HEK293 (cell line): ENCODE measurements around the gene VKORC1.

Experiments
- CTCF ChIA-PET: fragments of 350-600 bp; formaldehyde crosslinking; extraction: SDS; loops from one replicate; lab custom pipeline; 2021; ENCODE audit warnings: antibody characterized with exemption; lab: Yijun Ruan, JAX
- POLR2A ChIA-PET: fragments of 300-600 bp; formaldehyde crosslinking; extraction: SDS; loops from one replicate; lab custom pipeline; 2020; ENCODE audit warnings: antibody characterized with exemption, inconsistent platforms; lab: Yijun Ruan, JAX
- H3K27ac ChIP-seq: fragments of 200-500 bp; sonication (Bioruptor generic); 2 replicates; pipeline ENCODE4 v1.5.1; 2014; ENCODE audit warnings: low read depth, low read length, control low read depth, inconsistent platforms; ENCODE audit errors: extremely low read depth
- H3K36me3 ChIP-seq, 2 experiments: fragments of 200-500 bp in 1 of 2; sonication (Bioruptor generic) in 1 of 2; 1 replicate in 1 of 2; 2 replicates in 1 of 2; pipeline ENCODE4 v1.5.1; 2014 to 2017; ENCODE audit warnings: inconsistent platforms in 2 of 2, low read length in 2 of 2; ENCODE audit not compliant: control insufficient read depth in 2 of 2, insufficient read depth in 1 of 2
- H3K4me1 ChIP-seq: fragments of 200-500 bp; sonication (Bioruptor generic); 2 replicates; pipeline ENCODE4 v1.5.1; 2014; ENCODE audit warnings: mild to moderate bottlenecking, low read length, inconsistent platforms; ENCODE audit not compliant: control insufficient read depth, insufficient read depth
- H3K4me3 ChIP-seq: 2 replicates; pipeline ENCODE4 v1.5.1; 2011; ENCODE audit warnings: low read depth, mild to moderate bottlenecking, control low read depth, low read length, moderate library complexity
- H3K9me3 ChIP-seq: fragments of 200-500 bp; sonication (Bioruptor generic); 2 replicates; pipeline ENCODE4 v1.5.1; 2014; ENCODE audit warnings: low read depth, low read length, inconsistent platforms; ENCODE audit not compliant: control insufficient read depth, insufficient read depth
- BCL11B ChIP-seq: fragments of 450-650 bp; formaldehyde crosslinking; IDR thresholded peaks from 2 replicates; pipeline ENCODE4 v1.5.1; 2016; ENCODE audit warnings: low read depth, missing biosample characterization, missing genetic modification characterization
- HOXC10 ChIP-seq: sonication (generic); formaldehyde crosslinking; IDR thresholded peaks from 2 replicates; pipeline ENCODE4 v1.8.1; 2023; ENCODE audit warnings: mild to moderate bottlenecking, missing genetic modification reagents
- HOXD13 ChIP-seq: sonication (generic); formaldehyde crosslinking; IDR thresholded peaks from 2 replicates; pipeline ENCODE4 v1.8.0; 2022; ENCODE audit warnings: missing genetic modification reagents, borderline replicate concordance
- KLF1 ChIP-seq: fragments of 450-650 bp; formaldehyde crosslinking; IDR thresholded peaks from 2 replicates; pipeline ENCODE4 v1.5.1; 2016; ENCODE audit warnings: missing biosample characterization, missing genetic modification characterization
- YY1 ChIP-seq: fragments of 450-650 bp; formaldehyde crosslinking; IDR thresholded peaks from 2 replicates; pipeline ENCODE4 v1.5.1; 2018; ENCODE audit warnings: missing biosample characterization, missing genetic modification characterization
- ZBTB17 ChIP-seq: fragments of 450-650 bp; formaldehyde crosslinking; IDR thresholded peaks from 2 replicates; pipeline ENCODE4 v1.5.1; 2016; ENCODE audit warnings: missing biosample characterization, missing genetic modification characterization
- ZBTB48 ChIP-seq: fragments of 450-650 bp; formaldehyde crosslinking; IDR thresholded peaks from 2 replicates; pipeline ENCODE4 v1.5.1; 2016; ENCODE audit warnings: missing biosample characterization, missing genetic modification characterization
- ZEB2 ChIP-seq: fragments of 450-650 bp; formaldehyde crosslinking; IDR thresholded peaks from 2 replicates; pipeline ENCODE4 v1.5.1; 2016; ENCODE audit warnings: missing biosample characterization, missing genetic modification characterization
- ZNF157 ChIP-seq: fragments of 450-650 bp; formaldehyde crosslinking; IDR thresholded peaks from 2 replicates; pipeline ENCODE4 v1.5.1; 2016; ENCODE audit warnings: missing biosample characterization, missing genetic modification characterization
- ZNF394 ChIP-seq: fragments of 450-650 bp; formaldehyde crosslinking; IDR thresholded peaks from 2 replicates; pipeline ENCODE4 v1.5.1; 2016; ENCODE audit warnings: missing biosample characterization, missing genetic modification characterization, mild to moderate bottlenecking, moderate library complexity, borderline replicate concordance
- ZNF530 ChIP-seq: fragments of 450-650 bp; formaldehyde crosslinking; IDR thresholded peaks from 2 replicates; pipeline ENCODE4 v1.5.1; 2016; ENCODE audit warnings: low read depth, missing biosample characterization, missing genetic modification characterization
- ZNF548 ChIP-seq: fragments of 450-650 bp; formaldehyde crosslinking; IDR thresholded peaks from 2 replicates; pipeline ENCODE4 v1.5.1; 2016; ENCODE audit warnings: missing biosample characterization, missing genetic modification characterization
- ZNF596 ChIP-seq: fragments of 450-650 bp; IDR thresholded peaks from 2 replicates; pipeline ENCODE4 v1.5.0; 2018; ENCODE audit warnings: missing biosample characterization, mild to moderate bottlenecking, missing genetic modification characterization, moderate library complexity
- ZNF626 ChIP-seq: fragments of 450-650 bp; sonication (Bioruptor Pico); formaldehyde crosslinking; IDR thresholded peaks from 2 replicates; pipeline ENCODE4 v1.5.1; 2018; ENCODE audit warnings: missing biosample characterization, missing genetic modification characterization, inconsistent platforms
- ZNF701 ChIP-seq: fragments of 450-650 bp; formaldehyde crosslinking; IDR thresholded peaks from 2 replicates; pipeline ENCODE4 v1.5.1; 2016; ENCODE audit warnings: missing biosample characterization, missing genetic modification characterization
- TF ChIP-seq, protein P1 (sequence below): fragments of 450-650 bp; formaldehyde crosslinking; IDR thresholded peaks from 2 replicates; pipeline ENCODE4 v1.5.1; 2016; ENCODE audit warnings: missing biosample characterization, missing genetic modification characterization
- TF ChIP-seq, protein P2 (sequence below): fragments of 450-650 bp; formaldehyde crosslinking; IDR thresholded peaks from 2 replicates; pipeline ENCODE4 v1.5.1; 2016; ENCODE audit warnings: missing biosample characterization, missing genetic modification characterization
- TF ChIP-seq, protein P3 (sequence below): fragments of 450-650 bp; formaldehyde crosslinking; IDR thresholded peaks from 2 replicates; pipeline ENCODE4 v1.5.1; 2016; ENCODE audit warnings: missing biosample characterization, missing genetic modification characterization, low read depth

VKORC1 gene

DNA sequence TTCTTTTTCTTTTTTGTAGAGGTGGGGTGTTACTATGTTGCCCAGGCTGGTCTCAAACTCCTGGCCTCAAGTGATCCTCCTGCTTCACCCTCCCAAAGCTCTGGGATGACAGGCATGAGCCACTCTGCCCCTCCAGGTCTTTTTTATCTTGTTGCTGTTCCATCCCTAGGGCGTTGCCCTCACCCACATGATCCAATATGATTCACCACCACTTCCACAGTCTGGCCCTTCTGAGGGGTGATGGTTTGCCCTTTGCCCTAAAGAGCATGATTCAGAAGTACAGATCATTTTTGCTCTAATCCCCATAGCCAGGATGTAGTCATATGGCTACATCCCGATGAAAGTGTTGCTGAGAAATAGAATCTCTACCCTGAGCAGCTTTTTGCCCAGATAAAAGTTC lies 42.5 kb downstream of the VKORC1 start (continued):
- TF ChIP-seq KLF1 (tag by site-specific recombination) (peak; percentile 85), ZNF548 (tag by site-specific recombination) (no peak), ZNF530 (tag by site-specific recombination) (no peak), BCL11B (no peak), ZNF701 (no peak), ZEB2 (0 out of 2 replicates have a peak, but pooled peaks have one; percentile 25), ZBTB48 (tag by site-specific recombination) (no peak), ZNF596 (tag by site-specific recombination) (no peak), ZBTB17 (tag by site-specific recombination) (peak; percentile 30; the same call in 1 of the 2 replicates)
- TF ChIP-seq, protein P1, sequence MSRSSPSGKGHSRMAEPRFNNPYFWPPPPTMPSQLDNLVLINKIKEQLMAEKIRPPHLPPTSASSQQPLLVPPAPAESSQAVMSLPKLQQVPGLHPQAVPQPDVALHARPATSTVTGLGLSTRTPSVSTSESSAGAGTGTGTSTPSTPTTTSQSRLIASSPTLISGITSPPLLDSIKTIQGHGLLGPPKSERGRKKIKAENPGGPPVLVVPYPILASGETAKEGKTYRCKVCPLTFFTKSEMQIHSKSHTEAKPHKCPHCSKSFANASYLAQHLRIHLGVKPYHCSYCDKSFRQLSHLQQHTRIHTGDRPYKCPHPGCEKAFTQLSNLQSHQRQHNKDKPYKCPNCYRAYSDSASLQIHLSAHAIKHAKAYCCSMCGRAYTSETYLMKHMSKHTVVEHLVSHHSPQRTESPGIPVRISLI (tag by site-specific recombination) = no peak
- TF ChIP-seq, protein P2, sequence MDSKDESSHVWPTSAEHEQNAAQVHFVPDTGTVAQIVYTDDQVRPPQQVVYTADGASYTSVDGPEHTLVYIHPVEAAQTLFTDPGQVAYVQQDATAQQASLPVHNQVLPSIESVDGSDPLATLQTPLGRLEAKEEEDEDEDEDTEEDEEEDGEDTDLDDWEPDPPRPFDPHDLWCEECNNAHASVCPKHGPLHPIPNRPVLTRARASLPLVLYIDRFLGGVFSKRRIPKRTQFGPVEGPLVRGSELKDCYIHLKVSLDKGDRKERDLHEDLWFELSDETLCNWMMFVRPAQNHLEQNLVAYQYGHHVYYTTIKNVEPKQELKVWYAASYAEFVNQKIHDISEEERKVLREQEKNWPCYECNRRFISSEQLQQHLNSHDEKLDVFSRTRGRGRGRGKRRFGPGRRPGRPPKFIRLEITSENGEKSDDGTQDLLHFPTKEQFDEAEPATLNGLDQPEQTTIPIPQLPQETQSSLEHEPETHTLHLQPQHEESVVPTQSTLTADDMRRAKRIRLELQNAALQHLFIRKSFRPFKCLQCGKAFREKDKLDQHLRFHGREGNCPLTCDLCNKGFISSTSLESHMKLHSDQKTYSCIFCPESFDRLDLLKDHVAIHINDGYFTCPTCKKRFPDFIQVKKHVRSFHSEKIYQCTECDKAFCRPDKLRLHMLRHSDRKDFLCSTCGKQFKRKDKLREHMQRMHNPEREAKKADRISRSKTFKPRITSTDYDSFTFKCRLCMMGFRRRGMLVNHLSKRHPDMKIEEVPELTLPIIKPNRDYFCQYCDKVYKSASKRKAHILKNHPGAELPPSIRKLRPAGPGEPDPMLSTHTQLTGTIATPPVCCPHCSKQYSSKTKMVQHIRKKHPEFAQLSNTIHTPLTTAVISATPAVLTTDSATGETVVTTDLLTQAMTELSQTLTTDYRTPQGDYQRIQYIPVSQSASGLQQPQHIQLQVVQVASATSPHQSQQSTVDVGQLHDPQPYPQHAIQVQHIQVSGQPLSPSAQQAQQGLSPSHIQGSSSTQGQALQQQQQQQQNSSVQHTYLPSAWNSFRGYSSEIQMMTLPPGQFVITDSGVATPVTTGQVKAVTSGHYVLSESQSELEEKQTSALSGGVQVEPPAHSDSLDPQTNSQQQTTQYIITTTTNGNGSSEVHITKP (tag by site-specific recombination) = peak; percentile 35; the same call in 1 of the 2 replicates
- TF ChIP-seq, all 188 proteins: peak for 14

DNA sequence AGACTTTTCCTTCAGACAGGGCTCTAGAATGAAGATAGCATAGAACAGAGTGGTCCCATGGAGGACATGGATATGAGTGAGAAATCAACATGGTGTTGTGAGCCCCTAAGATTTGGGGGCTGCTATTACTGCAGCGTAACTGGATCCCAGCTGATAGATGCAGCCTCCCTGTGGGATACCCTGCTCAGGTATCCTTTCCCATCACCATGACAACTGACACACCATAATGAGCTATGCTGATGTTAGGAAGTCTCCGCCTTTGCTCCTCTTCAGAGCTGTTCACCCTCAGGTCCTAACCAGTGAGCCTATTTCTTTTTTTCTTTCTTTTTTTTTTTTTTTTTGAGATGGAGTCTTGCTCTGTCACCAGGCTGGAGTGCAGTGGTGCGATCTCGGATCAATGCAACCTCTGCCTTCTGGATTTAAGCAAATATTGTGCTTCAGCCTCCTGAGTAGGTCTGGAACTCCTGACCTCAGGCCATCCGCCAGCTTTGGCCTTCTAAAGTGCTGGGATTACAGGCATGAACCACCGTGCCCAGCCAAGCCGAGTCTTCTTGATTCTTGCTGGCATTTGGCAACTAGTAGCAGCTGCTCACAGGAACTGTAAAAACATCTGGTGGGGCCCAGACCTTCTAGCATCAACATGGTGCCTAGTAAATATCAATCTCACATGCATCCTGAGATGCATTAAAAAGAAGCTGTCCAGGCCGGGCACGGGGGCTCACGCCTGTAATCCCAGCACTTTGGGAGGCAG lies 44.1 kb downstream of the VKORC1 start:
- TF ChIP-seq HOXD13 (CRISPR knock-in tag) (no peak), ZNF394 (no peak), ZNF626 (tag by site-specific recombination) (no peak), YY1 (tag by site-specific recombination) (no peak), HOXC10 (CRISPR knock-in tag) (no peak), ZNF157 (tag by site-specific recombination) (no peak)
- TF ChIP-seq, protein P3, sequence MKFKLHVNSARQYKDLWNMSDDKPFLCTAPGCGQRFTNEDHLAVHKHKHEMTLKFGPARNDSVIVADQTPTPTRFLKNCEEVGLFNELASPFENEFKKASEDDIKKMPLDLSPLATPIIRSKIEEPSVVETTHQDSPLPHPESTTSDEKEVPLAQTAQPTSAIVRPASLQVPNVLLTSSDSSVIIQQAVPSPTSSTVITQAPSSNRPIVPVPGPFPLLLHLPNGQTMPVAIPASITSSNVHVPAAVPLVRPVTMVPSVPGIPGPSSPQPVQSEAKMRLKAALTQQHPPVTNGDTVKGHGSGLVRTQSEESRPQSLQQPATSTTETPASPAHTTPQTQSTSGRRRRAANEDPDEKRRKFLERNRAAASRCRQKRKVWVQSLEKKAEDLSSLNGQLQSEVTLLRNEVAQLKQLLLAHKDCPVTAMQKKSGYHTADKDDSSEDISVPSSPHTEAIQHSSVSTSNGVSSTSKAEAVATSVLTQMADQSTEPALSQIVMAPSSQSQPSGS (tag by site-specific recombination) = no peak
- CTCF ChIA-PET = interaction anchor here (0.5 to 0.9 kb wide), 6 partner anchors 21 to 680 kb away, joined by 3 to 4 read pairs (median 3); no protein-coding TSS in a partner anchor
- H3K4me1 ChIP-seq = no peaks in the 10 kb centered on the region
- POLR2A ChIA-PET = no interaction called here
- no peaks in the 10 kb centered on the region for H3K36me3 ChIP-seq
- H3K4me3 ChIP-seq = no peak overlapping the region
- H3K9me3 ChIP-seq = no peaks in the 10 kb centered on the region
- no peak overlapping the region for H3K27ac ChIP-seq
